Right forelimb (tissue), 1 donor: ENCODE measurements around the gene MIF.
"Not testable (repeated sequence)": the region's sequence is repeated elsewhere in the genome, so short reads cannot be mapped to it uniquely, and the experiment has no call there.

Source experiments
- DNase-seq: peaks from one replicate; pipeline ENCODE4 v3.0.0-alpha.2; 2018

MIF gene

GRCh38 chr22:23903328-23903971 is 9.3 kb downstream of the MIF start:
- DNase-seq = no peak

GRCh38 chr22:23904573-23905254 is 10.5 kb downstream of the MIF start:
- peak; percentile 62 for DNase-seq

- no peak for DNase-seq
Measured at GRCh38 chr22:23906641-23907040, 12.5 kb downstream of the MIF start.

- not testable (repeated sequence) for DNase-seq
Measured at GRCh38 chr22:23907423-23907822, 13.2 kb downstream of the MIF start.

- no peak for DNase-seq
Measured at GRCh38 chr22:23908587-23909205, 14.5 kb downstream of the MIF start.

- DNase-seq = no peak
Measured at GRCh38 chr22:23909296-23909898, 15.2 kb downstream of the MIF start.

GRCh38 chr22:23910496-23911190 is 16.5 kb downstream of the MIF start:
- DNase-seq = no peak

- DNase-seq = no peak
Measured at GRCh38 chr22:23911318-23911980, 17.3 kb downstream of the MIF start.

GRCh38 chr22:23912293-23912903 is 18.2 kb downstream of the MIF start:
- DNase-seq = no peak

- no peak for DNase-seq
Measured at GRCh38 chr22:23913306-23913660, 19.1 kb downstream of the MIF start.

GRCh38 chr22:23913661-23914353 is 19.6 kb downstream of the MIF start:
- DNase-seq = peak; percentile 99

- no peak for DNase-seq
Measured at GRCh38 chr22:23915290-23915689, 21.1 kb downstream of the MIF start.

GRCh38 chr22:23920267-23920611 is 26.1 kb downstream of the MIF start:
- DNase-seq = not testable (repeated sequence)

- not testable (repeated sequence) for DNase-seq
Measured at GRCh38 chr22:23921586-23922201, 27.5 kb downstream of the MIF start.

- DNase-seq = no peak
Measured at GRCh38 chr22:23922921-23923320, 28.7 kb downstream of the MIF start.

- DNase-seq = no peak
Measured at GRCh38 chr22:23925020-23925606, 30.9 kb downstream of the MIF start.

- DNase-seq = no peak
Measured at GRCh38 chr22:23926561-23926960, 32.4 kb downstream of the MIF start.

GRCh38 chr22:23938328-23939016 is 44.3 kb downstream of the MIF start:
- DNase-seq = no peak

- DNase-seq = no peak
Measured at GRCh38 chr22:23939017-23939357, 44.8 kb downstream of the MIF start.

GRCh38 chr22:23940166-23940565 is 46.0 kb downstream of the MIF start:
- DNase-seq = not testable (repeated sequence)
